Type B pancreatic cell (in vitro differentiated cells): ENCODE data around the gene TMEM14C. TPM values are rescaled to one million over a fixed set of nuclear protein-coding genes. Genes with fewer than 3 reads are reported as not detected.

Source experiments
- DNase-seq: peaks from one replicate; pipeline ENCODE4 v3.0.0; 2021; ENCODE audit warnings: mixed read lengths; ENCODE audit not compliant: unreplicated experiment; ENCODE audit errors: extremely low spot score
- H3K27ac Mint-ChIP-seq: 2 replicates; pipeline ENCODE4 v1.8.0; 2021; ENCODE audit warnings: mild to moderate bottlenecking, mixed read lengths
- H3K27me3 Mint-ChIP-seq: 2 replicates; pipeline ENCODE4 v1.8.0; 2021; ENCODE audit warnings: mixed read lengths
- H3K36me3 Mint-ChIP-seq: 2 replicates; pipeline ENCODE4 v1.8.0; 2021; ENCODE audit warnings: mixed read lengths
- H3K4me1 Mint-ChIP-seq: one replicate; pipeline ENCODE4 v1.8.0; 2021; ENCODE audit warnings: mixed read lengths; ENCODE audit not compliant: unreplicated experiment
- H3K4me3 Mint-ChIP-seq: 2 replicates; pipeline ENCODE4 v1.8.0; 2021; ENCODE audit warnings: mild to moderate bottlenecking, mixed read lengths
- H3K9me3 Mint-ChIP-seq: 2 replicates; pipeline ENCODE4 v1.8.0; 2021; ENCODE audit warnings: mixed read lengths
- CTCF ChIP-seq: fragments of 200-600 bp; sonication (generic); conservative IDR thresholded peaks from 2 replicates; pipeline ENCODE4 v1.5.0; 2021; ENCODE audit warnings: antibody characterized with exemption, mild to moderate bottlenecking
- total RNA-seq: library from RNA; stranded (reverse); gene quantifications from 2 replicates; pipeline ENCODE4 v1.2.1, GENCODE V29; 2021; ENCODE audit warnings: low replicate concordance

Gene TMEM14C
- total RNA-seq, 1 donor from 2014 or later = 103 TPM

GRCh38 chr6:10692965-10693538 lies 29.8 kb upstream of the TMEM14C start:
- Mint-ChIP-seq H3K27me3 (peaks cover 6% of the 10 kb centered on the region), H3K9me3 (no peaks in the 10 kb centered on the region), H3K27ac (peak overlapping the region; percentile 100), H3K36me3 (peaks cover 17% of the 10 kb centered on the region), H3K4me3 (peak overlapping the region; percentile 99), H3K4me1 (peaks cover 29% of the 10 kb centered on the region)
- TF ChIP-seq CTCF = no peak
- DNase-seq = no peak

- H3K36me3 Mint-ChIP-seq = peaks cover 24% of the 10 kb centered on the region
- TF ChIP-seq CTCF = no peak
Measured at GRCh38 chr6:10694302-10695085, 28.4 kb upstream of the TMEM14C start, which contains the start of the genes C6orf52 and PAK1IP1. C6orf52 (minus strand) TSS chr6:10694616; CDS start chr6:10687550, 7,066 bp downstream. PAK1IP1 (plus strand) TSS chr6:10694972; CDS start chr6:10694986, 14 bp downstream.

GRCh38 chr6:10695086-10695657 lies 27.7 kb upstream of the TMEM14C start:
- Mint-ChIP-seq H3K4me1 (peaks cover 28% of the 10 kb centered on the region), H3K9me3 (no peaks in the 10 kb centered on the region), H3K36me3 (peaks cover 24% of the 10 kb centered on the region), H3K27me3 (peaks cover 6% of the 10 kb centered on the region), H3K4me3 (peak overlapping the region; percentile 99), H3K27ac (peak overlapping the region; percentile 100)
- DNase-seq = no peak
- no peak for TF ChIP-seq CTCF

More at GRCh38 chr6:10694302-10695085, 28.4 kb upstream of the TMEM14C start, which contains the start of the genes C6orf52 and PAK1IP1:
- Mint-ChIP-seq H3K9me3 (no peaks in the 10 kb centered on the region), H3K4me3 (peak within 1 kb of the TSS; percentile 99), H3K27ac (peak within 1 kb of the TSS; percentile 100), H3K4me1 (peaks cover 29% of the 10 kb centered on the region), H3K27me3 (peaks cover 6% of the 10 kb centered on the region)
- peak; percentile 88 for DNase-seq

GRCh38 chr6:10696655-10697054 lies 26.2 kb upstream of the TMEM14C start:
- Mint-ChIP-seq H3K9me3 (no peaks in the 10 kb centered on the region), H3K36me3 (peaks cover 29% of the 10 kb centered on the region), H3K27ac (peak overlapping the region; percentile 12), H3K4me3 (peak overlapping the region; percentile 99), H3K27me3 (peaks cover 6% of the 10 kb centered on the region), H3K4me1 (peaks cover 16% of the 10 kb centered on the region)
- no peak for TF ChIP-seq CTCF
- DNase-seq = no peak

GRCh38 chr6:10713962-10714361 lies 8.9 kb upstream of the TMEM14C start:
- Mint-ChIP-seq H3K4me3 (no peak overlapping the region), H3K36me3 (peaks cover 4% of the 10 kb centered on the region), H3K27me3 (no peaks in the 10 kb centered on the region), H3K4me1 (no peaks in the 10 kb centered on the region), H3K27ac (no peak overlapping the region), H3K9me3 (no peaks in the 10 kb centered on the region)
- no peak for DNase-seq
- no peak for TF ChIP-seq CTCF
